Coronary artery (tissue), 2 donors: ENCODE data around the gene ACACB.

Experiments
- DNase-seq: peaks from one replicate; pipeline ENCODE4 v3.0.0-alpha.2; 2017; ENCODE audit warnings: low spot score
- H3K27ac ChIP-seq, 2 donors: fragments of 200-600 bp; sonication (generic); one replicate each; pipeline ENCODE4 v1.5.1; 2016 to 2019
- H3K4me3 ChIP-seq: fragments of 200-600 bp; sonication (generic); 2 replicates; pipeline ENCODE4 v1.5.1; 2016; ENCODE audit warnings: mild to moderate bottlenecking, moderate library complexity
- CTCF ChIP-seq: fragments of 200-600 bp; sonication (generic); IDR thresholded peaks from one replicate; pipeline ENCODE4 v1.5.1; 2019; ENCODE audit warnings: antibody characterized with exemption

ACACB gene

GRCh38 chr12:109109746-109110350 is 6.5 kb upstream of the ACACB start:
- TF ChIP-seq CTCF: no peak
- DNase-seq: no peak
- H3K4me3 ChIP-seq: no peak overlapping the region
- H3K27ac ChIP-seq: peak overlapping the region; percentile 81 to 94

- peak overlapping the region; percentile 77 for H3K4me3 ChIP-seq
- TF ChIP-seq CTCF: no peak
- H3K27ac ChIP-seq: peak overlapping the region; percentile 81 to 94
- DNase-seq: peak; percentile 94
Observed at GRCh38 chr12:109110988-109111495, 5.3 kb upstream of the ACACB start.

GRCh38 chr12:109112720-109113465 is 3.5 kb upstream of the ACACB start:
- Histone ChIP-seq H3K4me3 (no peak overlapping the region), H3K27ac (peak overlapping the region; percentile 18 to 24)
- DNase-seq: peak; percentile 45

GRCh38 chr12:109113661-109114321 is 2.6 kb upstream of the ACACB start:
- DNase-seq: peak; percentile 54
- TF ChIP-seq CTCF: no peak
- Histone ChIP-seq H3K4me3 (no peak overlapping the region), H3K27ac (peak overlapping the region; percentile 24 to 54)

More at GRCh38 chr12:109112720-109113465, 3.5 kb upstream of the ACACB start:
- no peak for TF ChIP-seq CTCF

GRCh38 chr12:109114644-109115043 is 1.7 kb upstream of the ACACB start:
- no peak for TF ChIP-seq CTCF
- Histone ChIP-seq H3K4me3 (no peak overlapping the region), H3K27ac (peak overlapping the region; percentile 54 to 67)
- DNase-seq: no peak

- DNase-seq: no peak
- TF ChIP-seq CTCF: no peak
- H3K27ac ChIP-seq: peak overlapping the region; percentile 54 to 67
- peak overlapping the region; percentile 23 for H3K4me3 ChIP-seq
Observed at GRCh38 chr12:109115404-109115757, 1.0 kb upstream of the ACACB start.
